ENCODE measurements around the gene WDR64. TPM values are rescaled to one million over a fixed set of nuclear protein-coding genes. Genes with fewer than 3 reads are reported as not detected.
A peak's percentile ranks its signal among the peaks of the same experiment; 100 is the strongest.
"Not testable (repeated sequence)": the region's sequence is repeated elsewhere in the genome, so short reads cannot be mapped to it uniquely, and the experiment has no call there.

The WDR64 gene
- total and polyA plus RNA-seq, 9 donors, result 0.04 to 0.30 (median 0.14) TPM; not detected in 2

DNA sequence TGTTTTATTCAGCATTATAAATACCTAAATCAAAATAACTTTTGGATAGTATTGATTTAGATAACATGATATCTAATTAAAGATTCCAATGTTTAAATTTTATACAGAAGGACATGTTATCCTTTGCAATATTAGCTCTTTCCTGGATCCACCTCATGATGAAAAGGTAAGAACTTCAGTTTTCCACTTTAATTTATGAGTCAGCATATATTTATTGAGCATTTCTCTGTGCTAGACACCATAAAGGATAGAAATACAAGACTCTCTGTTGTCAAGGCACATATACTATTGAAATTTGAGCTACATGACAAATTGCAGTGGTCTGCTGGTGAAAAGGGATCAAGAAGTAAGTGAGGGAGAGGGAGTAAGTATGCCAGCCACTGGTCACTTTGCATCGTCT, 127.8 kb downstream of the WDR64 start:
- Histone ChIP-seq H3K27ac (ENCODE audit: low read length) (no peak overlapping the region), H3K4me3 (ENCODE audit: low read length) (no peak overlapping the region), H3K4me1 (ENCODE audit: control insufficient read depth, insufficient read depth, low read length) (no peaks in the 10 kb centered on the region), H3K27me3 (ENCODE audit: control insufficient read depth, insufficient read depth, low read length) (no peaks in the 10 kb centered on the region), H3K9me3 (replicated peaks; ENCODE audit: control insufficient read depth, low read depth, low read length) (no peaks in the 10 kb centered on the region), H3K36me3 (ENCODE audit: control insufficient read depth, insufficient read depth, low read length) (no peaks in the 10 kb centered on the region)
- no peak for DNase-seq
- no CpG with 5 or more reads among the region's 1 CpG for WGBS (ENCODE audit: insufficient coverage)

- Histone ChIP-seq H3K4me3 (ENCODE audit: low read length) (no peak overlapping the region), H3K36me3 (ENCODE audit: control insufficient read depth, insufficient read depth, low read length) (no peaks in the 10 kb centered on the region), H3K9me3 (replicated peaks; ENCODE audit: control insufficient read depth, low read depth, low read length) (no peaks in the 10 kb centered on the region), H3K27me3 (ENCODE audit: control insufficient read depth, insufficient read depth, low read length) (no peaks in the 10 kb centered on the region), H3K27ac (ENCODE audit: low read length) (no peak overlapping the region), H3K4me1 (ENCODE audit: control insufficient read depth, insufficient read depth, low read length) (no peaks in the 10 kb centered on the region)
- DNase-seq, result no peak
- no CpG with 5 or more reads among the region's 4 CpGs for WGBS (ENCODE audit: insufficient coverage)
These were observed 130.3 kb downstream of the WDR64 start for GRCh38 chr1:241782396-241782795.

DNA sequence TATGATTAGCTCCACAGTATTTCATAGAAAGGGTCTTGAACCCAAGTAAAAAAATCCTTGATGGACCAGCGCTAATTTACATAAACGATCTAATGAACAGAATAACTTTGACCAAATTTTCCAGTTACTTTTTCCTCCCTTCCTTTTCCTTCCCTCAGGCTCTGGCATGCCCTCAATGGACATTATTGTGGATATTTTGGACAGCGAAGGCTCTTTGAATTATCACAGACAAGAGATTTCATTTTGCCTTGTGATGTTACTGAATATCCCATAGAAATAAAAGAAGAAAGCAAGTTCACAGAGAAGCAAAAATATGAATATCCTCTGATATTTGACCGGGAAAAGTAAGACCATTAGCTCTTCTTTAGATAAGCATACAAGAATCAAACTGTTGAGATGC, 135.6 kb downstream of the WDR64 start:
- no peaks in the 10 kb centered on the region for H3K27me3 ChIP-seq (ENCODE audit: control insufficient read depth, insufficient read depth, low read length)
- WGBS (ENCODE audit: insufficient coverage), result no CpG with 5 or more reads among the region's 4 CpGs
- peak; percentile 2 for DNase-seq
- H3K4me3 ChIP-seq (ENCODE audit: low read length), result no peak overlapping the region
- H3K9me3 ChIP-seq (replicated peaks; ENCODE audit: control insufficient read depth, low read depth, low read length), result no peaks in the 10 kb centered on the region
- no peaks in the 10 kb centered on the region for H3K4me1 ChIP-seq (ENCODE audit: control insufficient read depth, insufficient read depth, low read length)
- H3K27ac ChIP-seq (ENCODE audit: low read length), result no peak overlapping the region
- H3K36me3 ChIP-seq (ENCODE audit: control insufficient read depth, insufficient read depth, low read length), result no peaks in the 10 kb centered on the region

DNA sequence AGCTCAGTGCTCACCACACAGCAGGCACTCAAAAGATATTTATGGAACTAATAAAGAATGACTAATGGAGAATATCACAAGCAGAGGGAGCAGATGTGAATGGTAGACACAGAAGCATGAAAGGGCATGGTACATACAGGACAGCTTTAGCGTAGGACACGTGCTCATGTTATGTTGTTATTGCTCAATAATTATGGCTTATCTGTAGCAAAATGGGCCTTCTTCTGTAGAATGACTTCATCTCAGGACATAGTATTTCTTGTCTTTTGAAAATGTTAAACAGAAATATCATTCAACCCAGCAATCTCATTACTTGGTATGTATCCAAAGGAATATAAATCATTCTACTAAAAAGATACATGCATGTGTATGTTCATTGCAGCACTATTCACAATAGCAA, 137.0 kb downstream of the WDR64 start:
- 73% methylated on average over 2 of the region's 2 CpGs for WGBS (ENCODE audit: insufficient coverage)
- no peak overlapping the region for H3K4me3 ChIP-seq (ENCODE audit: low read length)
- DNase-seq, result no peak

GRCh38 chr1:241799416-241799815, 147.3 kb downstream of the WDR64 start:
- Histone ChIP-seq H3K9me3 (replicated peaks; ENCODE audit: control insufficient read depth, low read depth, low read length) (no peaks in the 10 kb centered on the region), H3K4me3 (ENCODE audit: low read length) (no peak overlapping the region), H3K36me3 (ENCODE audit: control insufficient read depth, insufficient read depth, low read length) (no peaks in the 10 kb centered on the region), H3K27ac (ENCODE audit: low read length) (no peak overlapping the region), H3K4me1 (ENCODE audit: control insufficient read depth, insufficient read depth, low read length) (no peaks in the 10 kb centered on the region), H3K27me3 (ENCODE audit: control insufficient read depth, insufficient read depth, low read length) (no peaks in the 10 kb centered on the region)
- DNase-seq, result no peak
- WGBS (ENCODE audit: insufficient coverage), result no CpG with 5 or more reads among the region's 1 CpG

More for the DNA sequence above, 137.0 kb downstream of the WDR64 start:
- H3K27ac ChIP-seq (ENCODE audit: low read length), result no peak overlapping the region
- no peaks in the 10 kb centered on the region for H3K36me3 ChIP-seq (ENCODE audit: control insufficient read depth, insufficient read depth, low read length)
- no peaks in the 10 kb centered on the region for H3K4me1 ChIP-seq (ENCODE audit: control insufficient read depth, insufficient read depth, low read length)
- H3K27me3 ChIP-seq (ENCODE audit: control insufficient read depth, insufficient read depth, low read length), result no peaks in the 10 kb centered on the region
- no peaks in the 10 kb centered on the region for H3K9me3 ChIP-seq (replicated peaks; ENCODE audit: control insufficient read depth, low read depth, low read length)

GRCh38 chr1:241800640-241801039, 148.6 kb downstream of the WDR64 start:
- Histone ChIP-seq H3K4me1 (ENCODE audit: control insufficient read depth, insufficient read depth, low read length) (no peaks in the 10 kb centered on the region), H3K36me3 (ENCODE audit: control insufficient read depth, insufficient read depth, low read length) (no peaks in the 10 kb centered on the region), H3K27me3 (ENCODE audit: control insufficient read depth, insufficient read depth, low read length) (no peaks in the 10 kb centered on the region), H3K27ac (ENCODE audit: low read length) (no peak overlapping the region), H3K9me3 (replicated peaks; ENCODE audit: control insufficient read depth, low read depth, low read length) (no peaks in the 10 kb centered on the region), H3K4me3 (ENCODE audit: low read length) (no peak overlapping the region)
- DNase-seq, result no peak
- WGBS (ENCODE audit: insufficient coverage), result no CpG with 5 or more reads among the region's 3 CpGs

GRCh38 chr1:241802863-241803262, 150.8 kb downstream of the WDR64 start:
- 82% methylated on average over 2 of the region's 3 CpGs for whole genome bisulfite sequencing (ENCODE audit: insufficient coverage)
- no peak for DNase-seq
- no peaks in the 10 kb centered on the region for H3K36me3 ChIP-seq (ENCODE audit: control insufficient read depth, insufficient read depth, low read length)

DNA sequence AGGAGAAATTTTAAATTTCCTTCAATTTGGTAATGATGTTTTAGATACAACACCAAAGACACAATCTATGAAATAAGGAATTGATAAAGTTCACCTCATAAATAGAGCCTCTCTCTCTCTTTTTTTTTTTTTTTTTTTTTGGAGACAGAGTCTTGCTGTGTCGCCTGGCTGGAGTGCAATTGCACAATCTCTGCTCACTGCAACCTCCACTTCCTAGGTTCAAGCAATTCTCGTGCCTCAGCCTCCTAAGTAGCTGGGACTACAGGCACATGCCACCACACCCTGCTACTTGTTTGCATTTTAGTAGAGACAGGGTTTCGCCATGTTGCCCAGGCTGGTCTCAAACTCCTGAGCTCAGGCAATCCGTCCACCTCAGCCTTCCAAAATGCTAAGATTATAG, 152.6 kb downstream of the WDR64 start:
- not testable (repeated sequence) for DNase-seq

More at GRCh38 chr1:241802863-241803262, 150.8 kb downstream of the WDR64 start:
- Histone ChIP-seq H3K9me3 (replicated peaks; ENCODE audit: control insufficient read depth, low read depth, low read length) (no peaks in the 10 kb centered on the region), H3K27ac (ENCODE audit: low read length) (no peak overlapping the region), H3K27me3 (ENCODE audit: control insufficient read depth, insufficient read depth, low read length) (no peaks in the 10 kb centered on the region), H3K4me3 (ENCODE audit: low read length) (no peak overlapping the region), H3K4me1 (ENCODE audit: control insufficient read depth, insufficient read depth, low read length) (no peaks in the 10 kb centered on the region)

GRCh38 chr1:241808265-241808664, 156.2 kb downstream of the WDR64 start:
- no peaks in the 10 kb centered on the region for H3K27me3 ChIP-seq (ENCODE audit: control insufficient read depth, insufficient read depth, low read length)
- no peaks in the 10 kb centered on the region for H3K9me3 ChIP-seq (replicated peaks; ENCODE audit: control insufficient read depth, low read depth, low read length)
- no peaks in the 10 kb centered on the region for H3K36me3 ChIP-seq (ENCODE audit: control insufficient read depth, insufficient read depth, low read length)
- WGBS (ENCODE audit: insufficient coverage), result no CpG with 5 or more reads among the region's 2 CpGs
- no peaks in the 10 kb centered on the region for H3K4me1 ChIP-seq (ENCODE audit: control insufficient read depth, insufficient read depth, low read length)
- H3K27ac ChIP-seq (ENCODE audit: low read length), result no peak overlapping the region
- DNase-seq, result no peak
- no peak overlapping the region for H3K4me3 ChIP-seq (ENCODE audit: low read length)

More for the DNA sequence above, 152.6 kb downstream of the WDR64 start:
- not testable (repeated sequence) for H3K27ac ChIP-seq (ENCODE audit: low read length); H3K4me3 ChIP-seq (ENCODE audit: low read length); H3K36me3 ChIP-seq (ENCODE audit: control insufficient read depth, insufficient read depth, low read length); H3K27me3 ChIP-seq (ENCODE audit: control insufficient read depth, insufficient read depth, low read length); H3K9me3 ChIP-seq (replicated peaks; ENCODE audit: control insufficient read depth, low read depth, low read length); H3K4me1 ChIP-seq (ENCODE audit: control insufficient read depth, insufficient read depth, low read length)
- 100% methylated on average over 1 of the region's 4 CpGs for WGBS (ENCODE audit: insufficient coverage)

GRCh38 chr1:241810769-241811405, 158.8 kb downstream of the WDR64 start:
- 93% methylated on average over 5 of the region's 8 CpGs for WGBS (ENCODE audit: insufficient coverage)
- Histone ChIP-seq H3K36me3 (ENCODE audit: control insufficient read depth, insufficient read depth, low read length) (no peaks in the 10 kb centered on the region), H3K9me3 (replicated peaks; ENCODE audit: control insufficient read depth, low read depth, low read length) (no peaks in the 10 kb centered on the region), H3K27me3 (ENCODE audit: control insufficient read depth, insufficient read depth, low read length) (no peaks in the 10 kb centered on the region), H3K4me3 (ENCODE audit: low read length) (no peak overlapping the region), H3K27ac (ENCODE audit: low read length) (no peak overlapping the region), H3K4me1 (ENCODE audit: control insufficient read depth, insufficient read depth, low read length) (no peaks in the 10 kb centered on the region)
- DNase-seq, result peak; percentile 14
